Tibial artery (tissue), 4 donors: Measurements from ENCODE around the gene CCDC160.
"Not testable (repeated sequence)": the region's sequence is repeated elsewhere in the genome, so short reads cannot be mapped to it uniquely, and the experiment has no call there.

Experiments
- DNase-seq, 2 donors: peaks; one replicate each; pipeline ENCODE4 v3.0.0-alpha.2; 2019
- H3K27ac ChIP-seq, 2 donors: fragments of 200-600 bp; sonication (generic) in 1 of 2; 1 replicate in 1 of 2; 2 replicates in 1 of 2; pipeline ENCODE4 v1.5.1; 2018 to 2019; ENCODE audit warnings: mild to moderate bottlenecking in 1 of 2
- H3K27me3 ChIP-seq, 2 donors: fragments of 200-600 bp; sonication (generic) in 1 of 2; one replicate each; pipeline versions ENCODE4 v1.5.1 to v1.6.0; 2016 to 2019
- H3K36me3 ChIP-seq, 3 donors: fragments of 200-600 bp; sonication (generic) in 2 of 3; one replicate each; pipeline ENCODE4 v1.5.1; 2016 to 2019; ENCODE audit warnings: mild to moderate bottlenecking in 2 of 3
- H3K4me1 ChIP-seq, 4 donors: fragments of 200-600 bp; sonication (generic) in 2 of 4; 1 replicate in 3 of 4; 2 replicates in 1 of 4; pipeline ENCODE4 v1.5.1; 2016 to 2019
- H3K4me3 ChIP-seq, 2 donors: fragments of 200-600 bp; sonication (generic) in 1 of 2; 1 replicate in 1 of 2; 2 replicates in 1 of 2; pipeline ENCODE4 v1.5.1; 2018 to 2019; ENCODE audit warnings: mild to moderate bottlenecking in 2 of 2
- H3K9me3 ChIP-seq, 3 donors: fragments of 200-600 bp; sonication (generic) in 1 of 3; one replicate each; pipeline ENCODE4 v1.5.1; 2016 to 2019
- intact Hi-C: fragments of 100-400 bp; cut with DNase I; formaldehyde crosslinking; loops from one replicate; pipeline ENCODE4 v1.15.0; 2023; ENCODE audit warnings: low total_unique reads
- TF ChIP-seq, protein P1 (sequence below), 2 experiments: fragments of 200-600 bp in 1 of 2; fragments of 450-650 bp in 1 of 2; IDR thresholded peaks; one replicate each; pipeline ENCODE4 v1.5.1; 2017 to 2019; ENCODE audit warnings: antibody characterized with exemption in 2 of 2, mild to moderate bottlenecking in 1 of 2, moderate library complexity in 1 of 2

CCDC160 gene

DNA sequence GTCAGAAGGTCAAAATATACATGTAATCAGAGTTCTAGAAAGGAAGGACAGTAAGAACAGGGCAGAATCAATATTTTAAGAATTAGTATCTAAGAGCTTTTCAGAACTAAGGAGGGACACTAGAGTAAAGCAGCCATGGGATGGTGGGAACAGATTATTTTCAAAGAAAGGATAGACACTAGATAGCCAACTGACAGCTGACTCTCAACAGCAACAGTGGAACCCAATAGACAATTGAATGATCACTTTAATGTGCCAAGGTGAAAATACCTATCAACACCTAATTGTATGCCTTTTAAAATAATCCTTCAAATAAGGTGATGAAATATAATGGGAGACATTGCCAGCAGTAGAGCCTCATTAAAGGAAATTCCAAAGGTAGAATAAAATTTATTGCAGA lies 26.5 kb upstream of the CCDC160 start:
- intact Hi-C loops = no loop called here
- Histone ChIP-seq H3K27me3 (no peaks in the 10 kb centered on the region), H3K36me3 (no peaks in the 10 kb centered on the region), H3K27ac (no peak overlapping the region), H3K4me3 (no peak overlapping the region), H3K4me1 (no peaks in the 10 kb centered on the region), H3K9me3 (peaks cover 0 to 6% (median 4%) of the 10 kb centered on the region in 3 donors)
- TF ChIP-seq, protein P1, sequence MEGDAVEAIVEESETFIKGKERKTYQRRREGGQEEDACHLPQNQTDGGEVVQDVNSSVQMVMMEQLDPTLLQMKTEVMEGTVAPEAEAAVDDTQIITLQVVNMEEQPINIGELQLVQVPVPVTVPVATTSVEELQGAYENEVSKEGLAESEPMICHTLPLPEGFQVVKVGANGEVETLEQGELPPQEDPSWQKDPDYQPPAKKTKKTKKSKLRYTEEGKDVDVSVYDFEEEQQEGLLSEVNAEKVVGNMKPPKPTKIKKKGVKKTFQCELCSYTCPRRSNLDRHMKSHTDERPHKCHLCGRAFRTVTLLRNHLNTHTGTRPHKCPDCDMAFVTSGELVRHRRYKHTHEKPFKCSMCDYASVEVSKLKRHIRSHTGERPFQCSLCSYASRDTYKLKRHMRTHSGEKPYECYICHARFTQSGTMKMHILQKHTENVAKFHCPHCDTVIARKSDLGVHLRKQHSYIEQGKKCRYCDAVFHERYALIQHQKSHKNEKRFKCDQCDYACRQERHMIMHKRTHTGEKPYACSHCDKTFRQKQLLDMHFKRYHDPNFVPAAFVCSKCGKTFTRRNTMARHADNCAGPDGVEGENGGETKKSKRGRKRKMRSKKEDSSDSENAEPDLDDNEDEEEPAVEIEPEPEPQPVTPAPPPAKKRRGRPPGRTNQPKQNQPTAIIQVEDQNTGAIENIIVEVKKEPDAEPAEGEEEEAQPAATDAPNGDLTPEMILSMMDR (IDR thresholded peaks at IDR 0.05) = no peak
- no peak for DNase-seq

DNA sequence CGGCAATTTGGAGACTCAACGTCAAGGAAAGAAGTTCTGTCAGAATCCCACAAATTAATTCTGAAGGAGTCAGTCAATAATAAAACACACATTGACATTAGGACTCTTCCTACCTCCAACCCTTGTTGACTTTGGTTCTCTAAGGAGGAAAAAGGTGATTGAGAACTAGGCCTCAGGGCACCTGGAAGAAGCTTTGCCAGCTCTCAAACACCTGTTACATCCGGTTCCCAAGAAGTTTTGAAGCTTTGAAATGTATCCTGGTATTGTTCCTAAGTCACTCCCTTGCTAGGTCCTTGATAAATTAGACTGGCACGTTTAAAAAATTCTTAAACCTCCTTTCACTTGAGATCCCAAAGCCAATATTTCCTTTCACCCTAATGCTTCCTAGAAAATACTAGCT lies 1.7 kb upstream of the CCDC160 start:
- TF ChIP-seq, protein P1 (IDR thresholded peaks at IDR 0.05) = no peak
- no peak overlapping the region for H3K27ac ChIP-seq
- H3K36me3 ChIP-seq = no peaks in the 10 kb centered on the region
- DNase-seq = no peak
- no peaks in the 10 kb centered on the region for H3K9me3 ChIP-seq
- no peaks in the 10 kb centered on the region for H3K27me3 ChIP-seq
- H3K4me3 ChIP-seq = no peak overlapping the region
- intact Hi-C loops = no loop called here
- H3K4me1 ChIP-seq = peaks cover 0 to 5% (median 0%) of the 10 kb centered on the region in 4 donors

DNA sequence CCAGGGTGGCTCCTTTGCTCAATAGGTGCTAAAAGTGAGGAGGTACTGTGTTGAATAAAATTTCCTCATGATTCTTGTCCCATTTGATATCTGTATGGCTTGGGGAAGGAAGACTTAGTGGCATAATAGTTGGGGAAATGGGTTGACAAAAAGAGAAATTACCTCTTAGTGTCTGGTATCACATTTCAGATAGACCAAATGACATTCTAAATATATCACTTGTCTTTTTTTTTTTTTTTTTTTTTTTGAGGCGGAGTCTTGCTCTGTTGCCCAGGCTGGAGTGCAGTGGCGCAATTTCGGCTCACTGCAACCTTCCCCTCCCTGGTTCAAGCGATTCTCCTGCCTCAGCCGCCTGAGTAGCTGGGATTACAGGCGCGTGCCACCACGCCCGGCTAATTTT lies 1.2 kb downstream of the CCDC160 start:
- intact Hi-C loops, H3K4me3 ChIP-seq, H3K9me3 ChIP-seq, H3K27ac ChIP-seq, DNase-seq, H3K4me1 ChIP-seq, H3K27me3 ChIP-seq, H3K36me3 ChIP-seq: not testable (repeated sequence)

DNA sequence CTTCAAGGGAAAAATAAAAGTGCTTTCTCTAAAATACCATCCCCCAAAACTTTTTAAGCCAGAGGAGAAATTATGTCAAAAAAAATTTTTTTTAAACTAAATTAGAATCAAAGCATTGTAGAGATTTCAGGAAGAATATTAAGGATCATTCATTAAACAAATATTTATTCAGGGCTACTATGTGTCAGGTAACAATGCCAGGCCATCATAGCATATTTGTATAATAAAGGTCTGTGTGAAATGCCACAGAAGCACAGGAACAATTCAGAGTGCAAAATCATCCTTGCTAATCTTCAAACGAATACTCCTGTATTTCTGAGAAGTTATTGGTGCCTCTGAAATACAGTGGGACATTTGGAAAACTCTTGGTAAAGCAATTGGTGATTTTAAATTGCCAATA lies 2.0 kb downstream of the CCDC160 start:
- Histone ChIP-seq H3K9me3 (no peaks in the 10 kb centered on the region), H3K27me3 (no peaks in the 10 kb centered on the region), H3K36me3 (no peaks in the 10 kb centered on the region), H3K27ac (no peak overlapping the region), H3K4me3 (no peak overlapping the region), H3K4me1 (peaks cover 0 to 5% (median 0%) of the 10 kb centered on the region in 4 donors)
- intact Hi-C loops = no loop called here
- TF ChIP-seq, protein P1 (IDR thresholded peaks at IDR 0.05) = no peak
- no peak for DNase-seq

- Histone ChIP-seq H3K36me3 (no peaks in the 10 kb centered on the region), H3K27ac (no peak overlapping the region), H3K4me3 (no peak overlapping the region), H3K4me1 (peaks cover 0 to 5% (median 0%) of the 10 kb centered on the region in 4 donors), H3K9me3 (no peaks in the 10 kb centered on the region), H3K27me3 (no peaks in the 10 kb centered on the region)
- intact Hi-C loops = no loop called here
- TF ChIP-seq, protein P1 (IDR thresholded peaks at IDR 0.05) = no peak
- no peak for DNase-seq
Observed at GRCh38 chrX:134240209-134240608, 3.2 kb downstream of the CCDC160 start.

DNA sequence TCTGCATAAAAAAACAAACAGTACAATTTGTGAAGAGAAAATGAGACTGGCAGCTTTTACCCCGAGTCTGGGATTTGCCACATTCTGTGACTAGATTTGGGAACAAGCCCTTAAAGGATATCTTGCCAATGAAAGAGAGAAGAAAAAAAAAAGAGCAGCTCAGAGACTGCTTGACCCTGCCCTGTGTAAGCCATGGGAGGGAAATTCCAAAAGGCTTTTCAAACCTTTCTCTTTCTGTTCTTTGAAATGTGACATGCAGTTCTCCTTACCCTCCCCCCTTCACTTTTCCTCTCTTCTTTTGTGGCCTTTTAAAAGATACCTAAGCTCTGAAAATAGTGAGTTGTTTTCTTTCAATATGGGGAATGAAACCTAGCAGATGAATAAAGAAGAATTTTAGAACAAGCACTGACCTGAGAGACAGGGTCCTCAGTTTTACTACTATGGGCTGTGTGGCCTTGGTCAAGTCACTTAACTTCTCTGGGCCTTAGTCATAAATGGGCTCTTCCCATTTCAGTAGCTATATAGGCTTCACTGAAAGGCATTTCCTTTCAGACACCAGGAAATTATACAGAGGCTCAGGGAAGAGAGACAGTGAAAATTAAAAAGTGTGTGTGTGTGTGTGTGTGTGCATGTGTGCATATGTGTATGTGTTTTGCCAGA lies 5.1 kb downstream of the CCDC160 start:
- TF ChIP-seq, protein P1 (IDR thresholded peaks at IDR 0.05) = no peak
- Histone ChIP-seq H3K27me3 (no peaks in the 10 kb centered on the region), H3K9me3 (no peaks in the 10 kb centered on the region), H3K4me1 (peaks cover 0 to 3% (median 0%) of the 10 kb centered on the region in 4 donors), H3K27ac (no peak overlapping the region), H3K36me3 (no peaks in the 10 kb centered on the region), H3K4me3 (no peak overlapping the region)
- DNase-seq = no peak
- intact Hi-C loops = no loop called here
